ENCODE measurements around the gene SUPT5H.

SUPT5H gene

DNA sequence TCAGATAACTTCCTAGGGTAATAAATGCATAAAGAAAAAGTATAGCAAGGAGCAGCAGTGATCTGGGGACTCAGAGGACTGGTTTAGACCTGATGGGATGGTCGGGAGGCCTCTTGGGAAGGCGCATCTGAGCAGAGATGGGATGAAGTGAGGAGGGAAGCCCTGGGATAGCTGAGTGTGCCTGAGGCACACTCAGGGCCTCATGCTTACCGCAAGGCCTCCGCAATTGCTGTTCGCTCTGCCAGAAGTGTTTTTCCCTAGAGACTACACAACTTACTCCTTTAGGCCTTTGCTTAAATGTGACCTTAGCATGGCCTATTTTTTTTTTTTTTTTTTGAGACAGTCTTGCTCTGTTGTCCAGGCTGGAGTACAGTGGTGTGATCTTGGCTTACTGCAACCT is 49.3 kb downstream of the SUPT5H start:
- TF ChIP-seq, protein P1, sequence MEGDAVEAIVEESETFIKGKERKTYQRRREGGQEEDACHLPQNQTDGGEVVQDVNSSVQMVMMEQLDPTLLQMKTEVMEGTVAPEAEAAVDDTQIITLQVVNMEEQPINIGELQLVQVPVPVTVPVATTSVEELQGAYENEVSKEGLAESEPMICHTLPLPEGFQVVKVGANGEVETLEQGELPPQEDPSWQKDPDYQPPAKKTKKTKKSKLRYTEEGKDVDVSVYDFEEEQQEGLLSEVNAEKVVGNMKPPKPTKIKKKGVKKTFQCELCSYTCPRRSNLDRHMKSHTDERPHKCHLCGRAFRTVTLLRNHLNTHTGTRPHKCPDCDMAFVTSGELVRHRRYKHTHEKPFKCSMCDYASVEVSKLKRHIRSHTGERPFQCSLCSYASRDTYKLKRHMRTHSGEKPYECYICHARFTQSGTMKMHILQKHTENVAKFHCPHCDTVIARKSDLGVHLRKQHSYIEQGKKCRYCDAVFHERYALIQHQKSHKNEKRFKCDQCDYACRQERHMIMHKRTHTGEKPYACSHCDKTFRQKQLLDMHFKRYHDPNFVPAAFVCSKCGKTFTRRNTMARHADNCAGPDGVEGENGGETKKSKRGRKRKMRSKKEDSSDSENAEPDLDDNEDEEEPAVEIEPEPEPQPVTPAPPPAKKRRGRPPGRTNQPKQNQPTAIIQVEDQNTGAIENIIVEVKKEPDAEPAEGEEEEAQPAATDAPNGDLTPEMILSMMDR (IDR thresholded peaks at IDR 0.05; ENCODE audit: low read depth, low read length): no peak
- H3K27ac ChIP-seq: no peak overlapping the region
- no peak overlapping the region for H3K4me3 ChIP-seq (ENCODE audit: low read depth, low read length)
- H3K36me3 ChIP-seq: peaks cover 24% of the 10 kb centered on the region
- H3K9me3 ChIP-seq (ENCODE audit: severe bottlenecking): no peaks in the 10 kb centered on the region
- no peak for DNase-seq
- H3K27me3 ChIP-seq (ENCODE audit: insufficient read depth, low read depth, severe bottlenecking): no peaks in the 10 kb centered on the region

DNA sequence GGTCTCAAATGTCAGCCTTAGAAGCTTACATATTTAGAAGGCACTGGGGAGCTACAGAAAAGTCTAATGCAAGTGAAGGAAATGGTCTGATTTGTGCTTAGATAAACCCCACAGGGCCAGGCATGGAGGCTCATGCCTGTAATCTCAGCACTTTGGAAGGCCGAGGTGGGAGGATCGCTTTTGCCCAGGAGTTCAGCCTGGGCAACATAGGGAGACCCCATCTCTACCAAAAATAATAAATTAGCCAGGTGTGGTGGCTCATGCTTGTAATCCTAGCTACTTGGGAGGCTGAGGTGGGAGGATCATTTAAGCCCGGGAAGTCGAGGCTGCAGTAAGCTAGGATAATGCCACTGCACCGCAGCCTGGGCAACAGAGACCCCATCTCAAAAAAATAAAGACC is 50.7 kb downstream of the SUPT5H start:
- no peak for DNase-seq
- TF ChIP-seq, protein P1 (IDR thresholded peaks at IDR 0.05; ENCODE audit: low read depth, low read length): no peak
- Histone ChIP-seq H3K27ac (no peak overlapping the region), H3K9me3 (ENCODE audit: severe bottlenecking) (no peaks in the 10 kb centered on the region), H3K36me3 (peaks cover 10% of the 10 kb centered on the region), H3K27me3 (ENCODE audit: insufficient read depth, low read depth, severe bottlenecking) (no peaks in the 10 kb centered on the region), H3K4me3 (ENCODE audit: low read depth, low read length) (no peak overlapping the region)

DNA sequence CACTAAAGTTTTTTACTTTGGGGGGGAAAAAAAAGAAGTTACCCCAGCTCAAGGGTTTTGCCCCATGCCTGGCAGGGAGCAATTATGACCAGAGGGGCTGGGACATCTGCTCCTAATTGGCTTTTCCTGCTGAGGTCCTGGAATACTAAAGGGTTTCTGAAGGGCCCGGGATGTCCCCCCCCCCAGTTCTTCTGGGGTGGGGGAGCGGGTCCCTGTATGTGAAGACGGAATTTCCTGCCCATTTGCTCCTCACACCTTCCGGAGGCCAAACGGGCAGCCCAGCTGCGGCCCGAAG is 52.3 kb downstream of the SUPT5H start:
- TF ChIP-seq, protein P1 (IDR thresholded peaks at IDR 0.05; ENCODE audit: low read depth, low read length): no peak
- Histone ChIP-seq H3K36me3 (peaks cover 6% of the 10 kb centered on the region), H3K27ac (peak overlapping the region; percentile 78), H3K27me3 (ENCODE audit: insufficient read depth, low read depth, severe bottlenecking) (no peaks in the 10 kb centered on the region), H3K4me3 (ENCODE audit: low read depth, low read length) (peak overlapping the region; percentile 73), H3K9me3 (ENCODE audit: severe bottlenecking) (no peaks in the 10 kb centered on the region)
- no peak for DNase-seq

DNA sequence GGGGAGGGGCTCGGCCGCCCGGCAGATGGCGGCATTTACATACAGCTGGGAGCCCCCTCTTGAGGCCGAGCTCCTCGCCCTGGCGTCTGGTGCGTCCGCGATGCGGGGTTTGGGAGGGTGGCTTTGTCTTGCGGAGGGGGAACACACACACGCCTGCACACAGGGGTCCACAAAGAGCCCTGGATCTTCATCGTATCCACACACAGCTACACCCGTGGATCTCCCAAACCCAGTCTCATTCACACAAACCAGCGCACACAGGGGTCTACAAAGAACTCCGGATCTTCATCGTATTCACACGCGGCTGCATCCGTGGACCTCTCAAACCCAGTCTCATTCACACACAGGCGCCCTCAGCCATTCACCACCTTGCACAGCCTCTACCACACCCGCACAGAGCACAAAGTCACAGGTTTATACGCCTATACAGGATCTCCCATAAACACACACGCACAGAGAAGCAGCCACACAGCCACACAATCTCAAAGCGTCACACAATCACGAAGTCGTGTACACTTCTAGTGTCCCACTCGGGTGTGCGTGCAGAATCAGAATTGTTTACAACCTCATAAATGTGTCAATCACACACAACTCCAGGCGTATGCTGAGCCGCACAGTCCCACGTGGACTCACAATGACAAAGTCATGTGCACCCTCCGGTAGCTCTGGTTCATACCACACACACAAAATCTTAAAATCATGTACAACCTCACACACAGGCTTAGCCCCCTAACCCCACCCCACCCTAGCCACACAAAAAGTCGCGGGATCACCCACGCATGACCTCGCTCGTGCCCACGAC is 52.8 kb downstream of the SUPT5H start:
- peak overlapping the region; percentile 73 for H3K4me3 ChIP-seq (ENCODE audit: low read depth, low read length)
- no peaks in the 10 kb centered on the region for H3K9me3 ChIP-seq (ENCODE audit: severe bottlenecking)
- peaks cover 8% of the 10 kb centered on the region for H3K36me3 ChIP-seq
- DNase-seq: peak; percentile 83
- H3K27ac ChIP-seq: peak overlapping the region; percentile 78
- TF ChIP-seq, protein P1 (IDR thresholded peaks at IDR 0.05; ENCODE audit: low read depth, low read length): peak; percentile 31; the same call in 1 of the 2 replicates
- no peaks in the 10 kb centered on the region for H3K27me3 ChIP-seq (ENCODE audit: insufficient read depth, low read depth, severe bottlenecking)

DNA sequence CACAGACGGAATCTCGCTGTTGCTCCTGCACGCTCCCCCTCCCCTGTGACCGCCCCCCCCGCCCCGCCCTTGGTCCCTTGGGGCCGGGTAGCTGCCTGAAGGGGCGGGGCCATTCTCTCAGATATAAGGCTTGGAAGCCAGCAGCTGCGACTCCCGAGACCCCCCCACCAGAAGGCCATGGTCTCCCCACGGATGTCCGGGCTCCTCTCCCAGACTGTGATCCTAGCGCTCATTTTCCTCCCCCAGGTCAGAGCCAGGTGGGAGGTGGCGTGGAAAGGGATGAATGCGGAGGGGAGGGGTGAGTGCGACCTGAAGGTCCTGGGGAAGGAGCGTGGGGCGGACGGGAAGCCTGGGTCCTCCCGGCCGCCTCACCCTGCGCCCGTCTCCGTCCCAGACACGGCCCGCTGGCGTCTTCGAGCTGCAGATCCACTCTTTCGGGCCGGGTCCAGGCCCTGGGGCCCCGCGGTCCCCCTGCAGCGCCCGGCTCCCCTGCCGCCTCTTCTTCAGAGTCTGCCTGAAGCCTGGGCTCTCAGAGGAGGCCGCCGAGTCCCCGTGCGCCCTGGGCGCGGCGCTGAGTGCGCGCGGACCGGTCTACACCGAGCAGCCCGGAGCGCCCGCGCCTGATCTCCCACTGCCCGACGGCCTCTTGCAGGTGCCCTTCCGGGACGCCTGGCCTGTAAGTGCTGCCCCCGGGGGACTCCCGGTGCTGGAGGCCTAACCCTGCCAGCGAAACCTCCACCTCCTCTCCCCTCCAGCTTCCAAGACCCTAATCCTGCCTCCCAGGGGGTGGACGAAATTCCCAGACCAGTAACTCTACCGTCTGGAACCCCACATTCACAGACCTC is 53.6 kb downstream of the SUPT5H start, which contains the start of gene DLL3:
Gene DLL3, plus strand, starts transcription at position 150 of the 845 bp plus-strand sequence. Its CDS starts 28 bp downstream, at position 178.
- no peaks in the 10 kb centered on the region for H3K9me3 ChIP-seq (ENCODE audit: severe bottlenecking)
- peak; percentile 77 for DNase-seq
- H3K27ac ChIP-seq: peak within 1 kb of the TSS; percentile 78
- TF ChIP-seq, protein P1 (IDR thresholded peaks at IDR 0.05; ENCODE audit: low read depth, low read length): no peak
- H3K27me3 ChIP-seq (ENCODE audit: insufficient read depth, low read depth, severe bottlenecking): no peaks in the 10 kb centered on the region
- H3K36me3 ChIP-seq: peaks cover 15% of the 10 kb centered on the region
- peak within 1 kb of the TSS; percentile 73 for H3K4me3 ChIP-seq (ENCODE audit: low read depth, low read length)
